Measurements from ENCODE around the gene GRIP1.

The GRIP1 gene

DNA sequence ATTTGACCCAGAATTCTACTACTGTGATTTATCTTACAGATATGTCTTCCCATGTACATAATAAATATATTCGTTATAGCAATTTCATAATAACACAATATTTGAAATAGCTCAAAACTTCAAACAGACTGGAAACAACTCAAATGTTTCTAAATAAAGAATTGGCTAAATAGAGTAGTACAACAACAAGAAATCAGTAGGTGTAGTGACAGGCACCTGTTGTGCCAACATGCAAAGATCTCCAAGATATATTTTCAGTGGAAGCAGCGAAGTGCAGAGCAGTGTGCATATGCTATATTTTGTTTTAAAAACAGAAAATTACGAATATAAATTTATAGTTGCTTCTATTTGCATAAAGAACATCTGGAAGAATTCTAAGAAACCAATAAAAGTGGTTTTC lies 60.9 kb downstream of the GRIP1 start:
- Histone ChIP-seq H3K36me3 (ENCODE audit: low read length) (no peaks in the 10 kb centered on the region), H3F3A (ENCODE audit: insufficient read depth) (peaks cover 45% of the 10 kb centered on the region), H4K20me1 (ENCODE audit: low read depth, low read length) (no peaks in the 10 kb centered on the region), H3K4me2 (ENCODE audit: low read depth, low read length, poor library complexity, severe bottlenecking) (peak overlapping the region; percentile 55), H2AFZ (ENCODE audit: low read depth, low read length, severe bottlenecking) (no peak overlapping the region), H3K9me2 (replicated peaks; ENCODE audit: insufficient read depth, low read length) (no peaks in the 10 kb centered on the region), H3K9ac (ENCODE audit: low read length) (no peak overlapping the region), H3K9me3 (ENCODE audit: insufficient read depth, low read length) (no peaks in the 10 kb centered on the region), H3K27ac (ENCODE audit: low read depth, low read length) (peak overlapping the region; percentile 95), H3K79me2 (ENCODE audit: insufficient read depth, low read length) (no peaks in the 10 kb centered on the region), H3K4me3 (ENCODE audit: insufficient read depth, low read length, poor library complexity, severe bottlenecking) (no peak overlapping the region), H3K27me3 (ENCODE audit: low read length) (no peaks in the 10 kb centered on the region)
- TF ChIP-seq EZH2phosphoT487 (conservative IDR thresholded peaks at IDR 0.05; ENCODE audit: low read length), result no peak
- TF ChIP-seq, protein P1, sequence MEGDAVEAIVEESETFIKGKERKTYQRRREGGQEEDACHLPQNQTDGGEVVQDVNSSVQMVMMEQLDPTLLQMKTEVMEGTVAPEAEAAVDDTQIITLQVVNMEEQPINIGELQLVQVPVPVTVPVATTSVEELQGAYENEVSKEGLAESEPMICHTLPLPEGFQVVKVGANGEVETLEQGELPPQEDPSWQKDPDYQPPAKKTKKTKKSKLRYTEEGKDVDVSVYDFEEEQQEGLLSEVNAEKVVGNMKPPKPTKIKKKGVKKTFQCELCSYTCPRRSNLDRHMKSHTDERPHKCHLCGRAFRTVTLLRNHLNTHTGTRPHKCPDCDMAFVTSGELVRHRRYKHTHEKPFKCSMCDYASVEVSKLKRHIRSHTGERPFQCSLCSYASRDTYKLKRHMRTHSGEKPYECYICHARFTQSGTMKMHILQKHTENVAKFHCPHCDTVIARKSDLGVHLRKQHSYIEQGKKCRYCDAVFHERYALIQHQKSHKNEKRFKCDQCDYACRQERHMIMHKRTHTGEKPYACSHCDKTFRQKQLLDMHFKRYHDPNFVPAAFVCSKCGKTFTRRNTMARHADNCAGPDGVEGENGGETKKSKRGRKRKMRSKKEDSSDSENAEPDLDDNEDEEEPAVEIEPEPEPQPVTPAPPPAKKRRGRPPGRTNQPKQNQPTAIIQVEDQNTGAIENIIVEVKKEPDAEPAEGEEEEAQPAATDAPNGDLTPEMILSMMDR (IDR thresholded peaks at IDR 0.05; ENCODE audit: insufficient read depth, low read length, poor library complexity, severe bottlenecking), result no peak

DNA sequence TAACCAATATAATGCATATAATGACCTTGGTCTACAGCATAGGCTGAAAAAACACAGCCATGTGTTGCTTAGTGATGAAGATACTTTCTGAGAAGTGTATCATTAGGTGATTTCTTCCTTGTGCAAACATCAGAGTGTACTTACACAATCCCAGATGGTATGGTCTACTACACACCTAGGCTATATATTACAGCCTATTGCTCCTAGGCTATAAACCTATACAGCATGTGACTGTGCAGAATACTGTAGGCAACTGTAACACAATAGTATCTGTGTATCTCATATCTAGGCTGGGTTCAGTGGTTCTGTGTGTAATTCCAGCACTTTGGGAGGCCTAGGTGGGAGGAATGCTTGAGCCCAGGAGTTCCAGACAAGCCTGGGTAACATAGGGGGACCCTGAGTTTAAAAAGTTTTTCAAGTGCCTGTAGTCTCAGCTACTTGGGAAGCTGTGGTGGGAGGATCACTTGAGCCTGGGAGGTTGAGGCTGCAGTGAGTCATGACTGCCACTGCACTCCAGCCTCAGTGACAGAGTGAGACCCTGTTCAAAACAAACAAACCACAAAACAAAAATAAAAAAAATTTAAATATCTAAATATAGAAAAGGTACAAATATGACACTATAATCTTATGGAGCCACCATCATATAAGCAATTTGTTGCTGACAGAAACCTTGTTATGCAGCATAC lies 66.6 kb downstream of the GRIP1 start:
- Histone ChIP-seq H3F3A (ENCODE audit: insufficient read depth) (peaks cover 15% of the 10 kb centered on the region), H3K79me2 (ENCODE audit: insufficient read depth, low read length) (no peaks in the 10 kb centered on the region), H3K4me3 (ENCODE audit: insufficient read depth, low read length, poor library complexity, severe bottlenecking) (no peak overlapping the region), H3K9me2 (replicated peaks; ENCODE audit: insufficient read depth, low read length) (no peaks in the 10 kb centered on the region), H3K27ac (ENCODE audit: low read depth, low read length) (no peak overlapping the region), H4K20me1 (ENCODE audit: low read depth, low read length) (no peaks in the 10 kb centered on the region), H3K4me2 (ENCODE audit: low read depth, low read length, poor library complexity, severe bottlenecking) (no peak overlapping the region), H2AFZ (ENCODE audit: low read depth, low read length, severe bottlenecking) (no peak overlapping the region), H3K9me3 (ENCODE audit: insufficient read depth, low read length) (no peaks in the 10 kb centered on the region), H3K9ac (ENCODE audit: low read length) (no peak overlapping the region), H3K36me3 (ENCODE audit: low read length) (no peaks in the 10 kb centered on the region), H3K27me3 (ENCODE audit: low read length) (no peaks in the 10 kb centered on the region)
- TF ChIP-seq EZH2phosphoT487 (conservative IDR thresholded peaks at IDR 0.05; ENCODE audit: low read length), result no peak
- TF ChIP-seq, protein P1 (IDR thresholded peaks at IDR 0.05; ENCODE audit: insufficient read depth, low read length, poor library complexity, severe bottlenecking), result no peak

DNA sequence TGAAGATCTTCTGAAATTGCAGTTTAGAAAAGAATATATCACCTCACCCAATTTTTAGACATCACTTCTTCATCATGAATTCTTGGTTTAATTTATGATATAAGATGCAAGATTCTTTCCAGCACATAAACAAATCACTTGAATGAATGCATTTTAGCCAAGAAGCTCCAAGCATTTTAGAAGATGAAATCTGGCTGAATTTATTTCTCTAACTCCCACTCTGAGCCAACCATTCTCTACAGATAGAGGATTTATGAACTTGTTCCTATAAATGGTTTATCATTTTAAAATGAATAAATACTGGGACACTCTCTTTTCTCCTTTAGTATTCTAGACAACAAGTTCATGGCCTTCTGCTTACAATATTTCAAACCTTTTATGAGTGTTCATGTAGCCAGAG lies 71.7 kb downstream of the GRIP1 start:
- no peak overlapping the region for H2AFZ ChIP-seq (ENCODE audit: low read depth, low read length, severe bottlenecking)
- H3K9me3 ChIP-seq (ENCODE audit: insufficient read depth, low read length), result no peaks in the 10 kb centered on the region
- no peaks in the 10 kb centered on the region for H3K9me2 ChIP-seq (replicated peaks; ENCODE audit: insufficient read depth, low read length)
- H3K4me3 ChIP-seq (ENCODE audit: insufficient read depth, low read length, poor library complexity, severe bottlenecking), result no peak overlapping the region
- no peaks in the 10 kb centered on the region for H3K36me3 ChIP-seq (ENCODE audit: low read length)
- TF ChIP-seq, protein P1 (IDR thresholded peaks at IDR 0.05; ENCODE audit: insufficient read depth, low read length, poor library complexity, severe bottlenecking), result no peak
- TF ChIP-seq EZH2phosphoT487 (conservative IDR thresholded peaks at IDR 0.05; ENCODE audit: low read length), result no peak
- H3F3A ChIP-seq (ENCODE audit: insufficient read depth), result no peaks in the 10 kb centered on the region
- no peaks in the 10 kb centered on the region for H3K79me2 ChIP-seq (ENCODE audit: insufficient read depth, low read length)
- no peak overlapping the region for H3K4me2 ChIP-seq (ENCODE audit: low read depth, low read length, poor library complexity, severe bottlenecking)
- no peaks in the 10 kb centered on the region for H3K27me3 ChIP-seq (ENCODE audit: low read length)
- no peak overlapping the region for H3K27ac ChIP-seq (ENCODE audit: low read depth, low read length)
- no peak overlapping the region for H3K9ac ChIP-seq (ENCODE audit: low read length)
- H4K20me1 ChIP-seq (ENCODE audit: low read depth, low read length), result no peaks in the 10 kb centered on the region

All from SU-DHL-6 (cell line).